B cell (primary cell): ENCODE measurements around the gene MPZ. TPM values are rescaled to one million over a fixed set of nuclear protein-coding genes. Genes with fewer than 3 reads are reported as not detected.

Experiments used
- ATAC-seq: fragments of 200-7000 bp; cut with Tn5 transposase; one replicate; pipeline ENCODE4 v1.10.0; 2021; ENCODE audit warnings: low read depth, mild to moderate bottlenecking, moderate number of reproducible peaks, moderate library complexity
- CTCF ChIA-PET: fragments of 350-600 bp; sonication (Branson Sonifier 250); formaldehyde crosslinking; loops from one replicate; lab custom pipeline; 2021; ENCODE audit warnings: antibody characterized with exemption, inconsistent platforms; lab: Charles Lee
- POLR2A ChIA-PET: fragments of 350-600 bp; sonication (Branson Sonifier 250); formaldehyde crosslinking; loops from one replicate; lab custom pipeline; 2021; ENCODE audit warnings: antibody characterized with exemption; lab: Charles Lee
- DNase-seq: peaks from one replicate; pipeline ENCODE4 v3.0.0; 2013
- H2AFZ ChIP-seq: 2 replicates; pipeline ENCODE4 v1.6.1; 2012; ENCODE audit warnings: mild to moderate bottlenecking, low read depth, low read length; ENCODE audit not compliant: insufficient read depth, poor library complexity, severe bottlenecking
- H3K27ac ChIP-seq, 2 donors: 1 replicate in 1 of 2; 2 replicates in 1 of 2; pipeline ENCODE4 v1.5.1; 2012 to 2013; ENCODE audit warnings: low read length in 2 of 2, mild to moderate bottlenecking in 2 of 2, moderate library complexity in 1 of 2
- H3K27me3 ChIP-seq, 4 experiments: fragments of 200-600 bp in 1 of 4; sonication (generic) in 1 of 4; replicated peaks in 1 of 4; 1 replicate in 2 of 4; 2 replicates in 2 of 4; pipeline versions ENCODE4 v1.6.1 to v1.7.0; 2013 to 2016; ENCODE audit warnings: low read length in 3 of 4, mild to moderate bottlenecking in 2 of 4, mixed read lengths in 1 of 4, moderate library complexity in 1 of 4; ENCODE audit not compliant: insufficient read depth in 4 of 4, control insufficient read depth in 3 of 4; ENCODE audit errors: control extremely low read depth in 1 of 4
- H3K36me3 ChIP-seq, 2 experiments: replicated peaks in 1 of 2; 1 replicate in 1 of 2; 2 replicates in 1 of 2; pipeline versions ENCODE4 v1.6.1 to v1.7.1; 2013; ENCODE audit warnings: low read length in 1 of 2; ENCODE audit not compliant: insufficient read depth in 2 of 2, control insufficient read depth in 1 of 2; ENCODE audit errors: control extremely low read depth in 1 of 2, extremely low read depth in 1 of 2
- H3K4me1 ChIP-seq, 2 donors: fragments of 200-600 bp in 1 of 2; sonication (generic) in 1 of 2; 1 replicate in 1 of 2; 2 replicates in 1 of 2; pipeline versions ENCODE4 v1.5.1 to v1.6.1; 2013 to 2017; ENCODE audit warnings: low read length in 2 of 2; ENCODE audit not compliant: control insufficient read depth in 2 of 2, insufficient read depth in 2 of 2
- H3K4me2 ChIP-seq: replicated peaks from 2 replicates; pipeline ENCODE3; 2012; ENCODE audit warnings: mild to moderate bottlenecking, low read depth, low read length; ENCODE audit not compliant: poor library complexity, severe bottlenecking
- H3K4me3 ChIP-seq, 5 experiments: fragments of 200-600 bp in 1 of 5; sonication (generic) in 1 of 5; 1 replicate in 3 of 5; 2 replicates in 2 of 5; pipeline versions ENCODE4 v1.5.1 to v1.7.0; 2011 to 2016; ENCODE audit warnings: low read length in 4 of 5, mild to moderate bottlenecking in 4 of 5, low read depth in 2 of 5, control low read depth in 1 of 5, moderate library complexity in 1 of 5; ENCODE audit not compliant: insufficient read depth in 1 of 5; ENCODE audit errors: control extremely low read depth in 1 of 5, extremely low read depth in 1 of 5
- H3K79me2 ChIP-seq: fragments of 200-600 bp; sonication (generic); one replicate; pipeline ENCODE4 v1.6.0; 2016; ENCODE audit warnings: low read length; ENCODE audit not compliant: control insufficient read depth, insufficient read depth
- H3K9ac ChIP-seq: fragments of 200-600 bp; sonication (generic); 2 replicates; pipeline ENCODE4 v1.6.1; 2017; ENCODE audit warnings: mild to moderate bottlenecking, low read length, moderate library complexity
- H3K9me3 ChIP-seq, 3 donors: one replicate each; pipeline versions ENCODE4 v1.6.1 to v1.7.1; 2013; ENCODE audit warnings: low read length in 2 of 3; ENCODE audit not compliant: control insufficient read depth in 2 of 3, insufficient read depth in 1 of 3; ENCODE audit errors: control extremely low read depth in 1 of 3
- H4K20me1 ChIP-seq: 2 replicates; pipeline ENCODE4 v1.6.0; 2012; ENCODE audit warnings: mild to moderate bottlenecking, low read length; ENCODE audit not compliant: insufficient read depth, control insufficient read depth, poor library complexity, severe bottlenecking
- H3K27ac Mint-ChIP-seq: one replicate; pipeline ENCODE4 v1.8.0; 2021; ENCODE audit warnings: mixed read lengths
- H3K27me3 Mint-ChIP-seq: one replicate; pipeline ENCODE4 v1.8.0; 2021; ENCODE audit warnings: mixed read lengths
- H3K4me1 Mint-ChIP-seq: one replicate; pipeline ENCODE4 v1.8.0; 2021; ENCODE audit warnings: mixed read lengths
- H3K4me3 Mint-ChIP-seq: one replicate; pipeline ENCODE4 v1.8.0; 2021; ENCODE audit warnings: mixed read lengths
- H3K9me3 Mint-ChIP-seq: one replicate; pipeline ENCODE4 v1.8.0; 2022; ENCODE audit warnings: mixed read lengths; ENCODE audit not compliant: insufficient read depth
- CTCF ChIP-seq: fragments of 200-600 bp; IDR thresholded peaks from one replicate; pipeline ENCODE4 v1.8.0; 2022; ENCODE audit warnings: antibody characterized with exemption, mild to moderate bottlenecking
- EZH2 ChIP-seq: IDR thresholded peaks from 2 replicates; pipeline ENCODE4 v1.6.1; 2012; ENCODE audit warnings: borderline replicate concordance, low read depth, mild to moderate bottlenecking, moderate library complexity, low read length; ENCODE audit not compliant: insufficient read depth, poor library complexity, severe bottlenecking
- WGBS: methylation state at CpG from one replicate; pipeline ENCODE4 v1.1.5; 2013; ENCODE audit warnings: missing lambda C conversion rate; ENCODE audit not compliant: insufficient coverage; 5-methylcytosine and 5-hydroxymethylcytosine counted together
- intact Hi-C: fragments of 100-400 bp; cut with micrococcal nuclease; formaldehyde crosslinking; loops from one replicate; pipeline ENCODE4 v1.10.0; 2022
- polyA plus RNA-seq: library from polyadenylated mRNA; depleted of rRNA; stranded (reverse); fragments of >200 nt; gene quantifications from 2 replicates; pipeline ENCODE4 v1.2.3, GENCODE V29; 2012
- total RNA-seq, 2 donors: library from RNA; stranded (reverse); fragments of 120-200 nt in 1 of 2; gene quantifications; 1 replicate in 1 of 2; 2 replicates in 1 of 2; pipeline versions ENCODE4 v1.2.3 to v1.2.4, GENCODE V29; 2013 to 2022

Gene MPZ
- total and polyA plus RNA-seq, 2 donors (not counting 1 experiment from before 2014, with no cell fraction given): 4.3 to 12.9 TPM

- Mint-ChIP-seq H3K4me3 (no peak overlapping the region), H3K27me3 (peaks cover 7% of the 10 kb centered on the region), H3K9me3 (no peaks in the 10 kb centered on the region), H3K4me1 (peaks cover 8% of the 10 kb centered on the region), H3K27ac (no peak overlapping the region)
- no peak overlapping the region for H3K27ac ChIP-seq
- intact Hi-C loops: no loop called here
- H3K9me3 ChIP-seq: no peaks in the 10 kb centered on the region
- no peaks in the 10 kb centered on the region for H3K36me3 ChIP-seq
- WGBS: 89% methylated on average over 1 of the region's 5 CpGs
- CTCF ChIA-PET: no interaction called here
- H3K4me3 ChIP-seq: no peak overlapping the region
- TF ChIP-seq EZH2: no peak
- TF ChIP-seq CTCF: no peak
- no peak overlapping the region for H2AFZ ChIP-seq
- no peaks in the 10 kb centered on the region for H4K20me1 ChIP-seq
- no peak for ATAC-seq
- no peaks in the 10 kb centered on the region for H3K27me3 ChIP-seq
- H3K4me2 ChIP-seq: no peak overlapping the region
- DNase-seq: no peak
- H3K4me1 ChIP-seq: no peaks in the 10 kb centered on the region
- no peaks in the 10 kb centered on the region for H3K79me2 ChIP-seq
- no peak overlapping the region for H3K9ac ChIP-seq
- POLR2A ChIA-PET: no interaction called here
These were observed 24.2 kb downstream of the MPZ start for GRCh38 chr1:161285521-161285920.

GRCh38 chr1:161285113-161285512 lies 24.7 kb downstream of the MPZ start:
- no CpG with 5 or more reads among the region's 2 CpGs for WGBS
- TF ChIP-seq CTCF: no peak
- TF ChIP-seq EZH2: no peak
- Histone ChIP-seq H3K9ac (no peak overlapping the region), H3K36me3 (no peaks in the 10 kb centered on the region), H3K9me3 (no peaks in the 10 kb centered on the region), H3K4me1 (no peaks in the 10 kb centered on the region), H2AFZ (no peak overlapping the region), H4K20me1 (no peaks in the 10 kb centered on the region), H3K4me2 (no peak overlapping the region), H3K4me3 (no peak overlapping the region), H3K79me2 (no peaks in the 10 kb centered on the region), H3K27ac (no peak overlapping the region), H3K27me3 (no peaks in the 10 kb centered on the region)
- H3K27ac Mint-ChIP-seq: no peak overlapping the region
- peaks cover 8% of the 10 kb centered on the region for H3K4me1 Mint-ChIP-seq
- ChIA-PET CTCF (no interaction called here), POLR2A (no interaction called here)
- DNase-seq (no peak), ATAC-seq (no peak)
- H3K27me3 Mint-ChIP-seq: peaks cover 10% of the 10 kb centered on the region
- no peak overlapping the region for H3K4me3 Mint-ChIP-seq
- no peaks in the 10 kb centered on the region for H3K9me3 Mint-ChIP-seq
- intact Hi-C loops: no loop called here
